ENCODE data around the gene CYP2W1.
"Not testable (repeated sequence)": the region's sequence is repeated elsewhere in the genome, so short reads cannot be mapped to it uniquely, and the experiment has no call there.

The CYP2W1 gene

GRCh38 chr7:1031716-1032455 lies 48.9 kb downstream of the CYP2W1 start:
- DNase-seq = no peak

DNA sequence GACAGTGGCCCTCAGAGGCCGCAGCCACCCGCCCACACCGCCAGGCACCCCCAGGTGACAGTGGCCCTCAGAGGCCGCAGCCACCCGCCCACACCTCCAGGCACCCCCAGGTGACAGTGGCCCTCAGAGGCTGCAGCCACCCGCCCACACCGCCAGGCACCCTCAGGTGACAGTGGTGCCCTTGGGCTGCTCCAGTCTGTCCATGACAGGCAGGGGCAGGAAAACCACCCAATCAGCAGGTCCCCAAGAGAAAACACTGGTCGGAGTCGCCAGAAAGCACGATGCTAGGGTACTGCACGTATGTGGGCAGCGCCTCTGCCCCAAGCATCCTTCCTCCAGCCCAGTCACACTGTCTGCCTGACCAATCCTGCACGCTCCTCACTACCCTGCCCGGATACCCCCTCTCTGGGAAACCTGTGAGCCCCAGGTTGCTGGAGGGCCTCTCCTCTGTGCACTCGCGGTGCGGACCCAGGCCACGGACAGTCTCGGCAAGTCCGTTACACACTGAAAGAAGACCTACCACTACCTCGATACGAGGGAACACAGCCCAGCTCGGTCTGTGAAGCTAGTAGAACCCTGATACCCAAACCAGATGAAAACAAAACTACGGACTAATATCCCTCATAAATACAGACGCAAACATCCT lies 49.7 kb downstream of the CYP2W1 start:
- no peak for DNase-seq

DNA sequence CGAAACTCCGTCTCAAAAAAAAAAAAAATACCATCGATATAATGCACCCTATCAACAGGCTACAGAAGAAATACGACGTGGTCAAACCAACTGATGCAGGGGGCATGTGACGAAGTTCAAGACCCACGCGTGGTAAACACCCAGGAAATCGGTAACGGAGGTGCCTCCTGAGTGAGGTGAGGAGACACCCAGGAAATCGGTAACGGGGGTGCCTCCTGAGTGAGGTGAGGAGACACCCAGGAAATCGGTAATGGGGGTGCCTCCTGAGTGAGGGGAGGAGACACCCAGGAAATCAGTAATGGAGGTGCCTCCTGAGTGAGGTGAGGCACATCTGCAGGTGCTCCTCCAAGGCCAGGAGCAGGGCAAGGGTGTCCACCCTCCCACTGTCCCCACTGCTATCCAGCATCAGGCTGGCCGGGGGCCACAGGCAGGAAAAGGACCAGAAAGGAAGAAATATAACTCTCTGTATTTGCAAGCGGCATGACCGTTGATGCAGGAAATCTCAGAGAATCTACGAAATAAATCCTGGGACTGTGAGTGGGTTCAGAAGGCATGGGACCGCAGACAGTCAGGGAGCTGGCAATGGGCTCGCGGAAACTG lies 50.7 kb downstream of the CYP2W1 start:
- no peak for DNase-seq

GRCh38 chr7:1034769-1035168 lies 51.8 kb downstream of the CYP2W1 start:
- not testable (repeated sequence) for DNase-seq

DNA sequence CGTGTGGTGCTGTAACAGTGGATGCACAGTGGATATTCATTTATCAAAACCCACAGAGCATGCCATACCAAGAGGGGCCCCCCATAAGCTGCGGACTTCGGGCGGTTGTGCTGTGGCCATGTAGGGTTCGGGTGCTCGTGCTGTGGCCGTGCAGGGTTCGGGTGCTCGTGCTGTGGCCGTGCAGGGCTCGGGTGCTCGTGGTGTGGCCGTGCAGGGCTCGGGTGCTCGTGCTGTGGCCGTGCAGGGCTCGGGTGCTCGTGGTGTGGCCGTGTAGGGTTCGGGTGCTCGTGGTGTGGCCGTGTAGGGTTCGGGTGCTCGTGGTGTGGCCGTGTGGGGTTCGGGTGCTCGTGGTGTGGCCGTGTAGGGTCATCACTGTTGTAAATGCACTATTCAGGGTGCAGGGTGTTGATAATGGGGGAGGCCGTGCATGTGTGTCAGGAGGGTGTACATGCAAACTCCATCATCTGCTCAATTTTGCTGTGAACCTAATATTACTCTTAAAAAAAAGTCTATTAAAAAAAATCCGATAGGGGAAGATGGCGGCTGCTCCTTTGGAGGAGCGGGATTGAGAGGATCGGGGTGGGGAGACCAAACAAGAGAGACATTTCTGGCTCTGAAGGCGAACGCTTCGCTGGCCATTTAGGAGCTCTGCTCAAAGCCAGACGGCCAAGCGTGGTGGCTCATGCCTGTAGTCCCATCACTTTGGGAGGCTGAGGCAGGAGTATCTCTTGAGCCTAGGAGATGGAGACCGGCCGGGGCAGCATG lies 53.4 kb downstream of the CYP2W1 start:
- DNase-seq = not testable (repeated sequence)
